Smooth muscle cell (in vitro differentiated cells): Measurements from ENCODE around the gene GAB1. TPM values are rescaled to one million over a fixed set of nuclear protein-coding genes. Genes with fewer than 3 reads are reported as not detected.
A peak's percentile ranks its signal among the peaks of the same experiment; 100 is the strongest.

ENCODE experiments used
- DNase-seq: peaks from one replicate; lab custom pipeline; 2025; ENCODE audit not compliant: unreplicated experiment; lab: John Stamatoyannopoulos, UW
- H2AFZ ChIP-seq: fragments of 200-600 bp; sonication (generic); 2 replicates; pipeline ENCODE4 v1.6.0; 2016; ENCODE audit warnings: antibody characterized with exemption, low read depth, mild to moderate bottlenecking
- H3F3A ChIP-seq: fragments of 200-600 bp; sonication (generic); 2 replicates; pipeline ENCODE4 v1.6.0; 2017; ENCODE audit warnings: antibody characterized with exemption, low read depth
- H3K27ac ChIP-seq: fragments of 200-600 bp; sonication (generic); 2 replicates; pipeline ENCODE4 v1.5.1; 2016; ENCODE audit warnings: low read depth, mild to moderate bottlenecking
- H3K27me3 ChIP-seq: fragments of 200-600 bp; sonication (generic); 2 replicates; pipeline ENCODE4 v1.6.1; 2016; ENCODE audit warnings: low read depth, mild to moderate bottlenecking
- H3K36me3 ChIP-seq: fragments of 200-600 bp; sonication (generic); 2 replicates; pipeline ENCODE4 v1.5.1; 2016; ENCODE audit warnings: low read depth
- H3K4me1 ChIP-seq: fragments of 200-600 bp; sonication (generic); 2 replicates; pipeline ENCODE4 v1.5.1; 2016; ENCODE audit warnings: low read depth
- H3K4me2 ChIP-seq: fragments of 200-600 bp; sonication (generic); 2 replicates; pipeline ENCODE4 v1.6.0; 2016; ENCODE audit warnings: mild to moderate bottlenecking
- H3K4me3 ChIP-seq: fragments of 200-600 bp; sonication (generic); 2 replicates; pipeline ENCODE4 v1.5.1; 2016; ENCODE audit warnings: mild to moderate bottlenecking
- H3K79me2 ChIP-seq: fragments of 200-600 bp; sonication (generic); 2 replicates; pipeline ENCODE4 v1.6.0; 2016; ENCODE audit warnings: low read depth, mild to moderate bottlenecking
- H3K9ac ChIP-seq: fragments of 200-600 bp; sonication (generic); 2 replicates; pipeline ENCODE4 v1.6.0; 2016; ENCODE audit warnings: low read depth
- H3K9me3 ChIP-seq: fragments of 200-600 bp; sonication (generic); replicated peaks from 2 replicates; pipeline ENCODE4 v1.5.1; 2016; ENCODE audit warnings: low read depth
- H4K20me1 ChIP-seq: fragments of 200-600 bp; sonication (generic); 2 replicates; pipeline ENCODE4 v1.6.0; 2016; ENCODE audit warnings: low read depth
- CTCF ChIP-seq: fragments of 200-600 bp; sonication (generic); IDR thresholded peaks from 2 replicates; pipeline ENCODE4 v1.5.1; 2017; ENCODE audit warnings: borderline replicate concordance, mild to moderate bottlenecking, antibody characterized with exemption; ENCODE audit not compliant: insufficient read depth, poor library complexity, severe bottlenecking
- WGBS: methylation state at CpG from one replicate; pipeline ENCODE4 v1.1.7; 2016; ENCODE audit warnings: low lambda C conversion rate; 5-methylcytosine and 5-hydroxymethylcytosine counted together
- polyA plus RNA-seq: library from polyadenylated mRNA; unstranded; fragments of >200 nt; fragmentation: Nextera tagmentation; extraction: Ambion mirVana; gene quantifications from 2 replicates; pipeline ENCODE4 v1.2.1, GENCODE V29; 2016
- total RNA-seq: library from RNA; depleted of rRNA; stranded (reverse); fragments of >200 nt; gene quantifications from 2 replicates; pipeline ENCODE4 v1.2.3, GENCODE V29; 2014

GAB1 gene
- total and polyA plus RNA-seq, 2 experiments from 2014 or later = 0.50 to 22.5 TPM

DNA sequence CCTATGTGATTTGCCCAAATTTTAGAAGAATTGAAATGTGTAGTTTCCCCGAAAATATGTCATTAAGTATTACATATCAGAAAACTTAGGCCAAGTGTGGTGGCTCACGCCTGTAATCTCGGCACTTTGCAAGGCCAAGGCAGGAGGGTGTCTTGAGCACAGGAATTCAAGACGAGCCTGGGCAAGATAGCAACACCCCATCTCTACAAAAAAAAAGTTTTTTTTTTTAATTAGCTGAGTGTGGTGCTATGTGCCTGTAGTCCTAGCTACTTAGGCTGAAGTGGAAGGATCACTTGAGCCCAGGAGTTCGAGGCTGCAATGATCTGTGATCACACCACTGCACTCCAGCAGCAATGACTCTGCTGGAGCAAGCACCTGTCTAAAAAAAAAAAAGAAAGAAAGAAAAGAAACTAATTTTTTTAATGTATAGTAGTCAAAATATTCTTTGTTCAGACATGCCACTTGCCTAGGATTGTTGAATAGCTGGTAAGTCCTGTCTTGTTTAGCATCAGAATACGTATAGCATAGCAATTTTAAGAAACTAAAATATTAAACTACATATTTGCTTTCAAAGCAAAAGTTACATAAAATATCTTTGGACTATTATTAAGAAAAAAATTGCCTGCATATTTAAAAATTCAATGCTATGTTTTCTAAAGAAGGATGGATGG, 40.1 kb upstream of the GAB1 start:
- H3K9me3 ChIP-seq = no peaks in the 10 kb centered on the region
- H3K9ac ChIP-seq = no peak overlapping the region
- WGBS = 72% methylated on average over 6 of the region's 6 CpGs
- H3K4me3 ChIP-seq = no peak overlapping the region
- no peak for DNase-seq
- H3K27ac ChIP-seq = no peak overlapping the region
- no peak overlapping the region for H3K4me2 ChIP-seq
- no peaks in the 10 kb centered on the region for H3K79me2 ChIP-seq
- H3K36me3 ChIP-seq = no peaks in the 10 kb centered on the region
- no peak overlapping the region for H2AFZ ChIP-seq
- H3F3A ChIP-seq = no peaks in the 10 kb centered on the region
- H3K4me1 ChIP-seq = no peaks in the 10 kb centered on the region
- no peaks in the 10 kb centered on the region for H4K20me1 ChIP-seq
- TF ChIP-seq CTCF = no peak
- no peaks in the 10 kb centered on the region for H3K27me3 ChIP-seq

GRCh38 chr4:143300860-143301259, 35.8 kb upstream of the GAB1 start:
- no peaks in the 10 kb centered on the region for H3K36me3 ChIP-seq
- DNase-seq = no peak
- H3K27me3 ChIP-seq = no peaks in the 10 kb centered on the region
- H3K27ac ChIP-seq = no peak overlapping the region
- no peaks in the 10 kb centered on the region for H3K79me2 ChIP-seq
- no peak overlapping the region for H3K4me2 ChIP-seq
- H3K9ac ChIP-seq = no peak overlapping the region
- H2AFZ ChIP-seq = no peak overlapping the region
- H3F3A ChIP-seq = no peaks in the 10 kb centered on the region
- H3K4me3 ChIP-seq = no peak overlapping the region
- H3K4me1 ChIP-seq = no peaks in the 10 kb centered on the region
- no peak for TF ChIP-seq CTCF
- no peaks in the 10 kb centered on the region for H3K9me3 ChIP-seq
- 86% methylated on average over 2 of the region's 2 CpGs for WGBS
- H4K20me1 ChIP-seq = no peaks in the 10 kb centered on the region

- H3K4me2 ChIP-seq = peak overlapping the region; percentile 3
- H3F3A ChIP-seq = no peaks in the 10 kb centered on the region
- no peaks in the 10 kb centered on the region for H3K79me2 ChIP-seq
- H3K27me3 ChIP-seq = no peaks in the 10 kb centered on the region
- WGBS = 50% methylated on average over 1 of the region's 1 CpG
- H3K9ac ChIP-seq = no peak overlapping the region
- H3K4me1 ChIP-seq = no peaks in the 10 kb centered on the region
- H3K27ac ChIP-seq = no peak overlapping the region
- H3K4me3 ChIP-seq = no peak overlapping the region
- H4K20me1 ChIP-seq = no peaks in the 10 kb centered on the region
- no peak for DNase-seq
- no peaks in the 10 kb centered on the region for H3K9me3 ChIP-seq
- TF ChIP-seq CTCF = no peak
- H3K36me3 ChIP-seq = no peaks in the 10 kb centered on the region
- H2AFZ ChIP-seq = no peak overlapping the region
Observed at GRCh38 chr4:143302536-143302935, 34.1 kb upstream of the GAB1 start.

DNA sequence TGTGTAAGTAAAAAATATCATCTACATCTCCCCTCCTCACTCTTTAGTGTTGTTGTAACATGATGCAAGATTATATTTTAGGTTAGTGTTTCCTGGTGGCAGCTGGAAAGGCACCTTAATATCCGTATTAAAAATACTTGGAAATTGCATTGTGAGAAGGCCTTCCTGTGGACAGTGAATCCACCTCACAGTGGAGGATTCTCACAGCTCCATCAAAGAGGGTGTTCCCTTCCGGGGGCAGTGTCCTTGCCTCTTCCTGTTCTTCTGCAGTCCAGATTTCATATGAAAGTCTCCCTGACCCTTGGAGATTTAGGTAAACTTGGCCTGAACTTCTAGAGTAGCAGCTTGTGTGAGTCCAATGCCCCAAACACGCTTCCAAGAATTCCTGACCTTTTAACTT, 29.9 kb upstream of the GAB1 start:
- WGBS = 93% methylated on average over 3 of the region's 3 CpGs
- H3K4me1 ChIP-seq = no peaks in the 10 kb centered on the region
- H3K4me2 ChIP-seq = no peak overlapping the region

More for the DNA sequence above, 29.9 kb upstream of the GAB1 start:
- Histone ChIP-seq H2AFZ (no peak overlapping the region), H3K79me2 (no peaks in the 10 kb centered on the region), H3K4me3 (no peak overlapping the region), H3K27ac (no peak overlapping the region), H3F3A (no peaks in the 10 kb centered on the region), H3K9ac (no peak overlapping the region), H4K20me1 (no peaks in the 10 kb centered on the region), H3K9me3 (no peaks in the 10 kb centered on the region), H3K27me3 (no peaks in the 10 kb centered on the region), H3K36me3 (no peaks in the 10 kb centered on the region)
- no peak for TF ChIP-seq CTCF
- no peak for DNase-seq
